ENCODE results near the gene TMEM244. TPM values are rescaled to one million over a fixed set of nuclear protein-coding genes. Genes with fewer than 3 reads are reported as not detected.

The TMEM244 gene
- total and polyA plus RNA-seq, 2 donors (not counting 3 experiments of a cell fraction or from before 2014, with no cell fraction given) = not detected

- BruUV-seq (replicated peaks) = no TSS peak
- H4K20me1 ChIP-seq (replicated peaks; ENCODE audit: control insufficient read depth, extremely low read depth, insufficient read depth, low read length) = no peaks in the 10 kb centered on the region
- H3K4me3 ChIP-seq (replicated peaks in 1 of 3; ENCODE audit: insufficient read depth in 1 of 3, low read depth in 1 of 3, low read length in 3 of 3) = no peak overlapping the region
- H3K36me3 ChIP-seq (ENCODE audit: control insufficient read depth in 2 of 2, extremely low read depth in 1 of 2, insufficient read depth in 2 of 2, low read length in 2 of 2) = no peaks in the 10 kb centered on the region
- H3K4me1 ChIP-seq (ENCODE audit: control insufficient read depth, extremely low read depth, insufficient read depth, low read length) = peaks cover 20% of the 10 kb centered on the region
- FAIRE-seq (peak; percentile 55), DNase-seq (ENCODE audit: low read depth, low spot score) (peak; percentile 58)
- CTCF ChIA-PET = interaction anchor here (1.1 to 3.0 kb wide), 5 partner anchors 20 to 295 kb away, joined by 3 to 14 read pairs (median 4); no protein-coding TSS in a partner anchor
- no peaks in the 10 kb centered on the region for H3K9me3 ChIP-seq (replicated peaks; ENCODE audit: control insufficient read depth, insufficient read depth, low read length)
- H3K27me3 ChIP-seq (ENCODE audit: control insufficient read depth in 2 of 2, insufficient read depth in 2 of 2, low read length in 2 of 2) = no peaks in the 10 kb centered on the region
- H3K79me2 ChIP-seq (ENCODE audit: control insufficient read depth, insufficient read depth, low read length) = no peaks in the 10 kb centered on the region
- TF ChIP-seq CTCF (IDR thresholded peaks at IDR 0.05; ENCODE audit: extremely low read depth in 1 of 2, insufficient read depth in 1 of 2, low read depth in 1 of 2, low read length in 2 of 2) (peak; percentile 23 to 24), POLR2AphosphoS5 (IDR thresholded peaks at IDR 0.05; ENCODE audit: insufficient read depth, low read depth, low read length) (no peak)
- no peak overlapping the region for H3K27ac ChIP-seq (ENCODE audit: insufficient read depth, low read depth, low read length)
- no peak overlapping the region for H3K4me2 ChIP-seq (ENCODE audit: insufficient read depth, low read length)
- H3K9ac ChIP-seq (replicated peaks; ENCODE audit: extremely low read depth, insufficient read depth, low read length) = no peak overlapping the region
- no peaks in the 10 kb centered on the region for H3K9me1 ChIP-seq (replicated peaks; ENCODE audit: control insufficient read depth, extremely low read depth, insufficient read depth, low read length)
- dilution Hi-C loops (cut with MboI; ENCODE audit: extremely low pct_ligation_motif_present, low sequenced_read_pairs) = no loop called here
- POLR2A ChIA-PET = no interaction called here
- no peak overlapping the region for H2AFZ ChIP-seq (ENCODE audit: low read depth, low read length)
- intact Hi-C loops (cut with micrococcal nuclease) = loop anchor here (1.0 to 5.0 kb wide), 3 partner anchors 43 to 396 kb away; no protein-coding TSS in a partner anchor
Observed at GRCh38 chr6:129893640-129894039, 32.5 kb upstream of the TMEM244 start.

GRCh38 chr6:129890701-129891100 is 29.6 kb upstream of the TMEM244 start:
- Histone ChIP-seq H3K9me3 (replicated peaks; ENCODE audit: control insufficient read depth, insufficient read depth, low read length) (no peaks in the 10 kb centered on the region), H3K27me3 (ENCODE audit: control insufficient read depth in 2 of 2, insufficient read depth in 2 of 2, low read length in 2 of 2) (no peaks in the 10 kb centered on the region), H3K79me2 (ENCODE audit: control insufficient read depth, insufficient read depth, low read length) (no peaks in the 10 kb centered on the region), H3K36me3 (ENCODE audit: control insufficient read depth in 2 of 2, extremely low read depth in 1 of 2, insufficient read depth in 2 of 2, low read length in 2 of 2) (no peaks in the 10 kb centered on the region), H4K20me1 (replicated peaks; ENCODE audit: control insufficient read depth, extremely low read depth, insufficient read depth, low read length) (no peaks in the 10 kb centered on the region), H2AFZ (ENCODE audit: low read depth, low read length) (no peak overlapping the region), H3K9ac (replicated peaks; ENCODE audit: extremely low read depth, insufficient read depth, low read length) (no peak overlapping the region), H3K4me3 (replicated peaks in 1 of 3; ENCODE audit: insufficient read depth in 1 of 3, low read depth in 1 of 3, low read length in 3 of 3) (no peak overlapping the region), H3K9me1 (replicated peaks; ENCODE audit: control insufficient read depth, extremely low read depth, insufficient read depth, low read length) (no peaks in the 10 kb centered on the region), H3K4me1 (ENCODE audit: control insufficient read depth, extremely low read depth, insufficient read depth, low read length) (peaks cover 20% of the 10 kb centered on the region), H3K4me2 (ENCODE audit: insufficient read depth, low read length) (no peak overlapping the region), H3K27ac (ENCODE audit: insufficient read depth, low read depth, low read length) (no peak overlapping the region)
- dilution Hi-C loops (cut with MboI; ENCODE audit: extremely low pct_ligation_motif_present, low sequenced_read_pairs) = no loop called here
- CTCF ChIA-PET = interaction anchor here (0.8 to 2.6 kb wide), 9 partner anchors 10 to 391 kb away, joined by 3 to 21 read pairs (median 4); no protein-coding TSS in a partner anchor
- POLR2A ChIA-PET = no interaction called here
- no TSS peak for BruUV-seq (replicated peaks)
- intact Hi-C loops (cut with micrococcal nuclease) = loop anchor here (5.0 kb wide), 1 partner anchor 393 kb away; no protein-coding TSS in a partner anchor
- no peak for TF ChIP-seq POLR2AphosphoS5 (IDR thresholded peaks at IDR 0.05; ENCODE audit: insufficient read depth, low read depth, low read length)
- no peak for TF ChIP-seq EZH2 (IDR thresholded peaks at IDR 0.05; ENCODE audit: borderline replicate concordance, low read depth, low read length, severe bottlenecking)
- TF ChIP-seq GATA2 (IDR thresholded peaks at IDR 0.05; ENCODE audit: insufficient read depth, insufficient read length, low read depth, low read length) = no peak
- TF ChIP-seq MYC (IDR thresholded peaks at IDR 0.05; ENCODE audit: low read depth, low read length) = no peak
- TF ChIP-seq CTCF (IDR thresholded peaks at IDR 0.05; ENCODE audit: extremely low read depth in 1 of 2, insufficient read depth in 1 of 2, low read depth in 1 of 2, low read length in 2 of 2) = no peak
- no peak for TF ChIP-seq FOS (IDR thresholded peaks at IDR 0.05; ENCODE audit: borderline replicate concordance, insufficient read depth, low read length)
- no peak for TF ChIP-seq POLR2A (IDR thresholded peaks at IDR 0.05; ENCODE audit: low read depth, low read length)
- no peak for TF ChIP-seq JUN (IDR thresholded peaks at IDR 0.05; ENCODE audit: borderline replicate concordance, insufficient read depth, insufficient read length, low read depth)
- TF ChIP-seq MAX (IDR thresholded peaks at IDR 0.05; ENCODE audit: insufficient read depth, insufficient read length) = no peak
- DNase-seq (ENCODE audit: low read depth, low spot score) = no peak
- FAIRE-seq = peak; percentile 24

Data from endothelial cell of umbilical vein (primary cell).